DMS 273 (cell line): ENCODE data around the gene PPP2R5E.
"Not testable (repeated sequence)": the region's sequence is repeated elsewhere in the genome, so short reads cannot be mapped to it uniquely, and the experiment has no call there.

Source experiments
- DNase-seq: peaks from one replicate; lab custom pipeline; 2025; ENCODE audit not compliant: unreplicated experiment; lab: John Stamatoyannopoulos, UW

The PPP2R5E gene

GRCh38 chr14:63543000-63543825 lies at the start of gene PPP2R5E:
Gene PPP2R5E (minus strand): TSS chr14:63543377. CDS start chr14:63539685, 3,692 bp downstream.
- peak; percentile 99 for DNase-seq

GRCh38 chr14:63583046-63583445 lies 39.9 kb upstream of the PPP2R5E start:
- not testable (repeated sequence) for DNase-seq

GRCh38 chr14:63581491-63581890 lies 38.3 kb upstream of the PPP2R5E start:
- DNase-seq = peak; percentile 43

GRCh38 chr14:63578300-63578699 lies 35.1 kb upstream of the PPP2R5E start:
- DNase-seq = no peak

GRCh38 chr14:63573581-63573980 lies 30.4 kb upstream of the PPP2R5E start:
- DNase-seq = no peak

GRCh38 chr14:63565448-63565847 lies 22.3 kb upstream of the PPP2R5E start:
- no peak for DNase-seq

- no peak for DNase-seq
These were observed 21.1 kb upstream of the PPP2R5E start for GRCh38 chr14:63564318-63564717.

- no peak for DNase-seq
These were observed 20.3 kb upstream of the PPP2R5E start for GRCh38 chr14:63563370-63564026.

- DNase-seq = no peak
These were observed 19.2 kb upstream of the PPP2R5E start for GRCh38 chr14:63562405-63562804.

- no peak for DNase-seq
These were observed 12.4 kb upstream of the PPP2R5E start for GRCh38 chr14:63555572-63555971.

- DNase-seq = no peak
These were observed 8.2 kb upstream of the PPP2R5E start for GRCh38 chr14:63551332-63551731.

GRCh38 chr14:63547798-63548335 lies 4.7 kb upstream of the PPP2R5E start:
- no peak for DNase-seq

GRCh38 chr14:63545431-63545830 lies 2.3 kb upstream of the PPP2R5E start:
- DNase-seq = no peak

- peak; percentile 38 for DNase-seq
These were observed 1.6 kb upstream of the PPP2R5E start for GRCh38 chr14:63544591-63545299.

GRCh38 chr14:63543826-63544406 lies 739 bp upstream of the PPP2R5E start:
- DNase-seq = peak; percentile 66

GRCh38 chr14:63542231-63542999 lies 762 bp downstream of the PPP2R5E start:
- peak; percentile 70 for DNase-seq

GRCh38 chr14:63535918-63536317 lies 7.3 kb downstream of the PPP2R5E start:
- no peak for DNase-seq

GRCh38 chr14:63533474-63533873 lies 9.7 kb downstream of the PPP2R5E start:
- DNase-seq = no peak

GRCh38 chr14:63524537-63525155 lies 18.5 kb downstream of the PPP2R5E start:
- DNase-seq = no peak
